ENCODE data around the gene VPS29.

Gene VPS29

GRCh38 chr12:110444455-110444854 is 57.5 kb downstream of the VPS29 start:
- no peak for DNase-seq (ENCODE audit: low read depth)
